CD4-positive, CD25-positive, alpha-beta regulatory T cell (primary cell): ENCODE data around the gene GPATCH2. TPM values are rescaled to one million over a fixed set of nuclear protein-coding genes. Genes with fewer than 3 reads are reported as not detected.

Source experiments
- ATAC-seq, 2 donors: fragments of 150-1000 bp; cut with Tn5 transposase; one replicate each; pipeline ENCODE4 v1.10.0; 2021; ENCODE audit warnings: low read depth in 2 of 2, moderate number of reproducible peaks in 2 of 2, moderate library complexity in 1 of 2
- DNase-seq, 3 donors: peaks; one replicate each; pipeline versions ENCODE4 v3.0.0 to v3.0.0-alpha.2; 2012 to 2022; ENCODE audit warnings: mixed read lengths in 1 of 3
- H3K27ac ChIP-seq: one replicate; pipeline ENCODE4 v1.7.0; 2013; ENCODE audit warnings: mild to moderate bottlenecking, low read length; ENCODE audit not compliant: insufficient read depth, poor library complexity, severe bottlenecking
- H3K27me3 ChIP-seq: one replicate; pipeline ENCODE4 v1.7.0; 2013; ENCODE audit warnings: low read length; ENCODE audit not compliant: control insufficient read depth, insufficient read depth
- H3K36me3 ChIP-seq: one replicate; pipeline ENCODE4 v1.7.0; 2013; ENCODE audit warnings: mild to moderate bottlenecking, low read length, moderate library complexity; ENCODE audit not compliant: control insufficient read depth, insufficient read depth
- H3K4me1 ChIP-seq: 2 replicates; pipeline ENCODE4 v1.7.0; 2013; ENCODE audit warnings: mild to moderate bottlenecking, low read length; ENCODE audit not compliant: insufficient read depth, control insufficient read depth, poor library complexity, severe bottlenecking
- H3K4me3 ChIP-seq: one replicate; pipeline ENCODE4 v1.7.0; 2013; ENCODE audit warnings: low read depth, mild to moderate bottlenecking, low read length, moderate library complexity
- H3K9me3 ChIP-seq, 2 experiments: 1 replicate in 1 of 2; 2 replicates in 1 of 2; pipeline ENCODE4 v1.7.0; 2013; ENCODE audit warnings: low read length in 2 of 2, mild to moderate bottlenecking in 1 of 2, moderate library complexity in 1 of 2; ENCODE audit not compliant: control insufficient read depth in 2 of 2
- H3K27ac Mint-ChIP-seq, 3 donors: one replicate each; pipeline ENCODE4 v1.8.0; 2020 to 2022; ENCODE audit warnings: mild to moderate bottlenecking in 3 of 3, mixed read lengths in 3 of 3, moderate library complexity in 2 of 3
- H3K27me3 Mint-ChIP-seq: one replicate; pipeline ENCODE4 v1.8.0; 2022; ENCODE audit warnings: mild to moderate bottlenecking, mixed read lengths
- H3K36me3 Mint-ChIP-seq: one replicate; pipeline ENCODE4 v1.8.0; 2020; ENCODE audit warnings: mixed read lengths
- H3K4me1 Mint-ChIP-seq, 4 donors: one replicate each; pipeline ENCODE4 v1.8.0; 2020 to 2022; ENCODE audit warnings: mixed read lengths in 4 of 4, mild to moderate bottlenecking in 1 of 4
- H3K4me3 Mint-ChIP-seq, 4 donors: one replicate each; pipeline ENCODE4 v1.8.0; 2020 to 2022; ENCODE audit warnings: mild to moderate bottlenecking in 4 of 4, mixed read lengths in 4 of 4, moderate library complexity in 3 of 4
- H3K9me3 Mint-ChIP-seq, 7 donors: one replicate each; pipeline ENCODE4 v1.8.0; 2020 to 2022; ENCODE audit warnings: mixed read lengths in 7 of 7, mild to moderate bottlenecking in 3 of 7, moderate library complexity in 2 of 7
- polyA plus RNA-seq, 4 donors: library from polyadenylated mRNA; unstranded; fragments of 300-500 nt; fragmentation: Illumina TruSeq; gene quantifications; one replicate each; pipeline ENCODE4 v1.2.3, GENCODE V29; 2021
- total RNA-seq: library from RNA; stranded (reverse); gene quantifications from one replicate; pipeline ENCODE4 v1.2.3, GENCODE V29; 2022

GPATCH2 gene
- total and polyA plus RNA-seq, 5 donors from 2014 or later = 3.4 to 17.0 (median 4.4) TPM

- H3K4me1 ChIP-seq = no peaks in the 10 kb centered on the region
- H3K9me3 Mint-ChIP-seq = peaks cover 0 to 18% (median 8%) of the 10 kb centered on the region in 7 donors
- DNase-seq (no peak), ATAC-seq (no peak)
- peaks cover 0 to 8% of the 10 kb centered on the region in 2 experiments for H3K9me3 ChIP-seq
- H3K4me3 ChIP-seq = no peak overlapping the region
- H3K27me3 ChIP-seq = no peaks in the 10 kb centered on the region
- no peak overlapping the region for H3K27ac ChIP-seq
- H3K4me1 Mint-ChIP-seq = no peaks in the 10 kb centered on the region
- H3K36me3 Mint-ChIP-seq = peaks cover 14% of the 10 kb centered on the region
- no peak overlapping the region for H3K27ac Mint-ChIP-seq
- no peak overlapping the region for H3K4me3 Mint-ChIP-seq
- no peaks in the 10 kb centered on the region for H3K36me3 ChIP-seq
- no peaks in the 10 kb centered on the region for H3K27me3 Mint-ChIP-seq
Observed at GRCh38 chr1:217462666-217463065, 168.2 kb downstream of the GPATCH2 start.

- no peaks in the 10 kb centered on the region for H3K27me3 Mint-ChIP-seq
- Histone ChIP-seq H3K27ac (no peak overlapping the region), H3K36me3 (no peaks in the 10 kb centered on the region), H3K4me1 (no peaks in the 10 kb centered on the region), H3K27me3 (no peaks in the 10 kb centered on the region), H3K9me3 (peaks cover 0 to 8% of the 10 kb centered on the region in 2 experiments), H3K4me3 (no peak overlapping the region)
- no peak overlapping the region for H3K27ac Mint-ChIP-seq
- no peak overlapping the region for H3K4me3 Mint-ChIP-seq
- DNase-seq (no peak), ATAC-seq (no peak)
- peaks cover 0 to 18% (median 8%) of the 10 kb centered on the region in 7 donors for H3K9me3 Mint-ChIP-seq
- no peaks in the 10 kb centered on the region for H3K4me1 Mint-ChIP-seq
- peaks cover 18% of the 10 kb centered on the region for H3K36me3 Mint-ChIP-seq
Observed at GRCh38 chr1:217462159-217462558, 168.7 kb downstream of the GPATCH2 start.

- Histone ChIP-seq H3K9me3 (no peaks in the 10 kb centered on the region), H3K36me3 (no peaks in the 10 kb centered on the region), H3K27me3 (no peaks in the 10 kb centered on the region), H3K4me3 (no peak overlapping the region), H3K27ac (no peak overlapping the region), H3K4me1 (no peaks in the 10 kb centered on the region)
- DNase-seq (no peak), ATAC-seq (no peak)
- Mint-ChIP-seq H3K27ac (no peak overlapping the region), H3K4me1 (no peaks in the 10 kb centered on the region), H3K4me3 (no peak overlapping the region), H3K9me3 (no peaks in the 10 kb centered on the region), H3K36me3 (peaks cover 11% of the 10 kb centered on the region), H3K27me3 (no peaks in the 10 kb centered on the region)
Observed at GRCh38 chr1:217457016-217457415, 173.9 kb downstream of the GPATCH2 start.

GRCh38 chr1:217456261-217456660, 174.6 kb downstream of the GPATCH2 start:
- no peaks in the 10 kb centered on the region for H3K4me1 ChIP-seq
- no peaks in the 10 kb centered on the region for H3K9me3 Mint-ChIP-seq
- H3K27me3 ChIP-seq = no peaks in the 10 kb centered on the region
- no peak overlapping the region for H3K27ac ChIP-seq
- peaks cover 11% of the 10 kb centered on the region for H3K36me3 Mint-ChIP-seq
- H3K4me3 ChIP-seq = no peak overlapping the region
- ATAC-seq (no peak), DNase-seq (no peak)
- H3K36me3 ChIP-seq = no peaks in the 10 kb centered on the region
- peaks cover 0 to 4% (median 0%) of the 10 kb centered on the region in 4 donors for H3K4me1 Mint-ChIP-seq
- H3K9me3 ChIP-seq = no peaks in the 10 kb centered on the region
- H3K4me3 Mint-ChIP-seq = no peak overlapping the region
- H3K27me3 Mint-ChIP-seq = no peaks in the 10 kb centered on the region
- H3K27ac Mint-ChIP-seq = peak overlapping the region in 1 of 3 donors; percentile 81

GRCh38 chr1:217453816-217454215, 177.1 kb downstream of the GPATCH2 start:
- no peaks in the 10 kb centered on the region for H3K4me1 ChIP-seq
- Mint-ChIP-seq H3K36me3 (peaks cover 19% of the 10 kb centered on the region), H3K4me3 (no peak overlapping the region), H3K4me1 (peaks cover 0 to 4% (median 0%) of the 10 kb centered on the region in 4 donors), H3K27ac (no peak overlapping the region), H3K9me3 (no peaks in the 10 kb centered on the region), H3K27me3 (no peaks in the 10 kb centered on the region)
- no peak overlapping the region for H3K4me3 ChIP-seq
- DNase-seq (no peak), ATAC-seq (no peak)
- H3K27me3 ChIP-seq = no peaks in the 10 kb centered on the region
- H3K27ac ChIP-seq = no peak overlapping the region
- H3K9me3 ChIP-seq = no peaks in the 10 kb centered on the region
- H3K36me3 ChIP-seq = no peaks in the 10 kb centered on the region

- ATAC-seq (no peak), DNase-seq (no peak)
- H3K4me1 Mint-ChIP-seq = peaks cover 0 to 4% (median 0%) of the 10 kb centered on the region in 4 donors
- no peaks in the 10 kb centered on the region for H3K27me3 Mint-ChIP-seq
- H3K4me3 ChIP-seq = no peak overlapping the region
- H3K36me3 ChIP-seq = peaks cover 3% of the 10 kb centered on the region
- H3K27ac Mint-ChIP-seq = no peak overlapping the region
- no peaks in the 10 kb centered on the region for H3K9me3 ChIP-seq
- no peak overlapping the region for H3K4me3 Mint-ChIP-seq
- no peaks in the 10 kb centered on the region for H3K4me1 ChIP-seq
- no peak overlapping the region for H3K27ac ChIP-seq
- no peaks in the 10 kb centered on the region for H3K27me3 ChIP-seq
- peaks cover 0 to 2% (median 0%) of the 10 kb centered on the region in 7 donors for H3K9me3 Mint-ChIP-seq
- peaks cover 26% of the 10 kb centered on the region for H3K36me3 Mint-ChIP-seq
Observed at GRCh38 chr1:217449370-217449769, 181.5 kb downstream of the GPATCH2 start.

DNA sequence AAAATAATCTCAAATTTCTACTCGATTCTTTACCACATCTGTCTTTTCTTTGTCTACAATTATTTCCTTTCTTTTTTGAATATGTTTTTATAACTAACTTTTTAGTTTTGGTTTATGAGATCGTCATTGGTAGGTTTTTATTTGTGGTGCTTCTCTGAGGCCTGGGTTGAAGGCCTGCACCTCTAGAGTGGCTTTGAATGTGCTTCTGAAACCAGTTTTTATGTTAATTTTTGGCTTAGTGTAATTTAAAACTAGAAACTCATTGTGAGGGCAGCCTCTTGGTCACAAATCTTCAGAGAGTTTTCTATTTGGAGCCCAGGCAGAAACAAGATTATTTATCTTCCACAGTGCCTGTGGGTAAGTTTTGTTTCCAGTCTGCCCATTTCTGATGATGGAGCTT, 187.0 kb downstream of the GPATCH2 start:
- H3K36me3 Mint-ChIP-seq = peaks cover 41% of the 10 kb centered on the region
- no peak overlapping the region for H3K4me3 Mint-ChIP-seq
- no peaks in the 10 kb centered on the region for H3K27me3 ChIP-seq
- H3K9me3 Mint-ChIP-seq = peaks cover 0 to 10% (median 3%) of the 10 kb centered on the region in 7 donors
- H3K27ac ChIP-seq = no peak overlapping the region
- no peak overlapping the region for H3K27ac Mint-ChIP-seq
- no peak overlapping the region for H3K4me3 ChIP-seq
- no peaks in the 10 kb centered on the region for H3K4me1 ChIP-seq
- no peak for DNase-seq
- H3K4me1 Mint-ChIP-seq = no peaks in the 10 kb centered on the region
- H3K27me3 Mint-ChIP-seq = no peaks in the 10 kb centered on the region
- no peaks in the 10 kb centered on the region for H3K9me3 ChIP-seq
- peaks cover 3% of the 10 kb centered on the region for H3K36me3 ChIP-seq
- ATAC-seq = no peak

GRCh38 chr1:217437376-217437775, 193.5 kb downstream of the GPATCH2 start:
- no peak overlapping the region for H3K4me3 ChIP-seq
- H3K27ac ChIP-seq = no peak overlapping the region
- Mint-ChIP-seq H3K27me3 (no peaks in the 10 kb centered on the region), H3K36me3 (peaks cover 38% of the 10 kb centered on the region), H3K9me3 (peaks cover 0 to 10% (median 4%) of the 10 kb centered on the region in 7 donors), H3K4me1 (no peaks in the 10 kb centered on the region), H3K27ac (no peak overlapping the region), H3K4me3 (no peak overlapping the region)
- no peaks in the 10 kb centered on the region for H3K4me1 ChIP-seq
- no peak for ATAC-seq
- H3K9me3 ChIP-seq = no peaks in the 10 kb centered on the region
- no peaks in the 10 kb centered on the region for H3K36me3 ChIP-seq
- DNase-seq = no peak
- no peaks in the 10 kb centered on the region for H3K27me3 ChIP-seq
